Left lung (tissue), 10 donors: ENCODE measurements around the gene PRPF19. TPM values are rescaled to one million over a fixed set of nuclear protein-coding genes. Genes with fewer than 3 reads are reported as not detected.

Source experiments
- ATAC-seq: fragments of 200-7000 bp; cut with Tn5 transposase; one replicate; pipeline ENCODE4 v1.9.1; 2020; ENCODE audit warnings: moderate library complexity
- DNase-seq, 4 donors: peaks; one replicate each; pipeline ENCODE4 v3.0.0-alpha.2; 2013 to 2020
- H3K27ac ChIP-seq, 2 donors: fragments of 200-600 bp; sonication (generic) in 1 of 2; one replicate each; pipeline versions ENCODE4 v1.5.0 to v1.8.0; 2020 to 2021
- H3K27me3 ChIP-seq, 2 donors: fragments of 200-600 bp; sonication (generic) in 1 of 2; one replicate each; pipeline versions ENCODE4 v1.5.0 to v1.8.0; 2020 to 2021
- H3K36me3 ChIP-seq, 2 donors: fragments of 200-600 bp; sonication (generic) in 1 of 2; one replicate each; pipeline versions ENCODE4 v1.5.0 to v1.8.0; 2020 to 2021
- H3K4me1 ChIP-seq, 2 donors: fragments of 200-600 bp; one replicate each; pipeline ENCODE4 v1.8.0; 2021
- H3K4me3 ChIP-seq, 2 donors: fragments of 200-600 bp; sonication (generic) in 1 of 2; one replicate each; pipeline versions ENCODE4 v1.5.0 to v1.8.0; 2020 to 2021; ENCODE audit warnings: mild to moderate bottlenecking in 1 of 2
- H3K9me3 ChIP-seq, 2 donors: fragments of 200-600 bp; sonication (generic) in 1 of 2; one replicate each; pipeline versions ENCODE4 v1.5.0 to v1.8.0; 2020 to 2021
- CTCF ChIP-seq, 2 donors: fragments of 200-600 bp; sonication (generic) in 1 of 2; IDR thresholded peaks; one replicate each; pipeline versions ENCODE4 v1.5.0 to v1.8.0; 2021; ENCODE audit warnings: antibody characterized with exemption in 2 of 2
- intact Hi-C, 2 donors: fragments of 100-400 bp; cut with DNase I; formaldehyde crosslinking; loops; one replicate each; pipeline versions ENCODE4 v1.11.2 to v1.14.2; 2022
- polyA plus RNA-seq, 6 donors: library from polyadenylated mRNA; unstranded; fragments of 120-200 nt; gene quantifications; one replicate each; pipeline ENCODE4 v1.2.1, GENCODE V29; 2013; ENCODE audit not compliant: insufficient read length in 6 of 6
- total RNA-seq, 2 donors: library from RNA; stranded (reverse); fragmentation: NEBNext Ultra II Directional; extraction: Animal tissue kit (Norgen Biotek cat#: 25700); gene quantifications; one replicate each; pipeline ENCODE4 v1.2.1, GENCODE V29; 2021
- donor health status: DM: no; HTN: yes; CAD: no.
- donor health status: DM: no; HTN: no; CAD: no.

PRPF19 gene
- total and polyA plus RNA-seq, 8 donors = 49.1 to 144 (median 117) TPM

GRCh38 chr11:60870276-60870675, 36.1 kb downstream of the PRPF19 start:
- no peak for TF ChIP-seq CTCF (IDR thresholded peaks at IDR 0.05)
- Histone ChIP-seq H3K27ac (no peak overlapping the region), H3K9me3 (no peaks in the 10 kb centered on the region), H3K4me3 (no peak overlapping the region), H3K4me1 (peaks cover 0 to 14% of the 10 kb centered on the region in 2 donors), H3K27me3 (peaks cover 0 to 7% of the 10 kb centered on the region in 2 donors), H3K36me3 (no peaks in the 10 kb centered on the region)
- no peak for ATAC-seq
- intact Hi-C loops = no loop called here
- no peak for DNase-seq

DNA sequence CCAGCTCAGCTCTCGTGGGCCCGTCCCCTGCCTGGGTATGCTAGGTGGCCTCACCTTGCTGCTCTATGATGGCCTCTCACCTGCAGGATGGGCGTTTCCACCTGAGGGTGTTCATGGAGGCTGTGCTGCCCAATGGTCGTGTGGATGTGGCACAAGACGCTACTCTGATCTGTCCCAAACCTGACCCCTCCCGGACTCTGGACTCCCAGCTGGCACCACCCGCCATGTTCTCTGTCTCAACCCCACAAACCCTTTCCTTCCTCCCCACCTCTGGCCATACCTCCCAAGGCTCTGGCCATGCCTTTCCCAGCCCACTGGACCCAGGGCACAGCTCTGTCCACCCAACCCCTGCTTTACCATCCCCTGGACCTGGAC, 36.9 kb downstream of the PRPF19 start:
- Histone ChIP-seq H3K36me3 (no peaks in the 10 kb centered on the region), H3K27me3 (peaks cover 0 to 7% of the 10 kb centered on the region in 2 donors), H3K4me3 (no peak overlapping the region), H3K9me3 (no peaks in the 10 kb centered on the region), H3K27ac (no peak overlapping the region), H3K4me1 (peaks cover 0 to 14% of the 10 kb centered on the region in 2 donors)
- intact Hi-C loops = no loop called here
- DNase-seq = no peak
- ATAC-seq = no peak
- no peak for TF ChIP-seq CTCF (IDR thresholded peaks at IDR 0.05)

DNA sequence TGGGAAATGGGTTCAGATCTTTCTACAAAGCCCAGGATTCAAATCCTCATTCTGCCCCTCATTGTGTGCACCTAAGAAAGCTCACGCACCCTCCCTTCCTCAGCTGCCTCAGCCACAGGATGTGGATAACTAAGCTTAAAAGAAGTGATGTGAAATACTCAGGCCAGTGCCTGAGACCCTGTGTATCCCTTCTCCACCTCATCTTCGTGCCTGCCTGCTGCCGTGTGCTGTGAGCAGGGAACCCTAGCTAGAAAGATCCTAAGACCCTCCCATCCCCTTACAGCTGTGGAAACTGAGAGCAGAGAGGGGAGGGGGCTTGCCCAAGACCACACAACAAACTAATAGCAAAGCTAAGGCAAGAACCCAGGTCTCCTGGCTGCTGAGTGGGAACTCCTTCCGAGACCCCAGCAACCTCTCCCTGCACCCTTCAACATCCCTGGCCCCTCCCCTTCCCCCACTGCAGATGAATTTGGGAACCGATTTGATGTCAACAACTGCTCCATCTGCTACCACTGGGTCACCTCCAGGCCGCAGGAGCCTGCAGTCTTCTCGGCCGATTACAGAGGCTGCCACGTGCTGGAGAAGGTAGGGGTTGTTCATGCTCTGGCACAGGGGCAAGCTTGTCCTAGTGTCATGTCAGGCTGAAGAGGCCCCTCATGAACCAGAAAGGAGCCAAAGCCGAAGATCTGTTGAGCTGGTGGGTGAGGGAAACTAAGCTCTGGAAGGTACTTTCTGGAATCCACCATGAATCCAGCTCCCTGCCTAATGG, 37.5 kb downstream of the PRPF19 start:
- ATAC-seq = no peak
- H3K27me3 ChIP-seq = peaks cover 0 to 7% of the 10 kb centered on the region in 2 donors
- H3K4me3 ChIP-seq = no peak overlapping the region
- DNase-seq = no peak
- intact Hi-C loops = no loop called here
- H3K36me3 ChIP-seq = no peaks in the 10 kb centered on the region
- no peak overlapping the region for H3K27ac ChIP-seq
- H3K9me3 ChIP-seq = no peaks in the 10 kb centered on the region
- no peak for TF ChIP-seq CTCF (IDR thresholded peaks at IDR 0.05)
- peaks cover 0 to 14% of the 10 kb centered on the region in 2 donors for H3K4me1 ChIP-seq

GRCh38 chr11:60867871-60868681, 38.3 kb downstream of the PRPF19 start:
- no peak for TF ChIP-seq CTCF (IDR thresholded peaks at IDR 0.05)
- Histone ChIP-seq H3K27me3 (peaks cover 0 to 7% of the 10 kb centered on the region in 2 donors), H3K4me3 (no peak overlapping the region), H3K36me3 (no peaks in the 10 kb centered on the region), H3K9me3 (no peaks in the 10 kb centered on the region), H3K4me1 (peaks cover 0 to 11% of the 10 kb centered on the region in 2 donors), H3K27ac (no peak overlapping the region)
- DNase-seq = no peak
- ATAC-seq = no peak
- intact Hi-C loops = no loop called here
